Cardiac muscle cell (in vitro differentiated cells and primary cell): ENCODE measurements around the gene SMIM38. TPM values are rescaled to one million over a fixed set of nuclear protein-coding genes. Genes with fewer than 3 reads are reported as not detected.

Source experiments
- DNase-seq, 2 donors: peaks; one replicate each; pipeline versions ENCODE4 v3.0.0 to v3.0.0-alpha.2; 2010 to 2017; ENCODE audit warnings: low read depth in 1 of 2, low spot score in 1 of 2
- H3K27ac ChIP-seq: fragments of 200-600 bp; sonication (generic); 2 replicates; pipeline ENCODE4 v1.5.1; 2016
- H3K27me3 ChIP-seq: fragments of 200-600 bp; sonication (generic); 2 replicates; pipeline ENCODE4 v1.6.0; 2016; ENCODE audit warnings: control low read depth
- H3K36me3 ChIP-seq: fragments of 200-600 bp; sonication (generic); 2 replicates; pipeline ENCODE4 v1.5.1; 2016; ENCODE audit warnings: control low read depth
- H3K4me1 ChIP-seq: fragments of 200-600 bp; sonication (generic); 2 replicates; pipeline ENCODE4 v1.8.1; 2017; ENCODE audit warnings: low read depth, mild to moderate bottlenecking, mixed run types
- H3K4me3 ChIP-seq: fragments of 200-600 bp; sonication (generic); 2 replicates; pipeline ENCODE4 v1.5.1; 2016; ENCODE audit warnings: mild to moderate bottlenecking
- H3K9me3 ChIP-seq: fragments of 200-600 bp; sonication (generic); 2 replicates; pipeline ENCODE4 v1.5.1; 2017; ENCODE audit warnings: low read depth, mild to moderate bottlenecking, control low read depth
- polyA plus RNA-seq: library from polyadenylated mRNA; unstranded; fragments of >200 nt; fragmentation: Nextera tagmentation; extraction: Ambion mirVana; gene quantifications from 2 replicates; pipeline ENCODE4 v1.2.1, GENCODE V29; 2016
- total RNA-seq: library from RNA; depleted of rRNA; stranded (reverse); fragments of >200 nt; gene quantifications from 2 replicates; pipeline ENCODE4 v1.2.3, GENCODE V29; 2016
- TF ChIP-seq, protein P1 (sequence below): IDR thresholded peaks from 2 replicates; pipeline ENCODE4 v1.5.1; 2012; ENCODE audit warnings: low read depth, mild to moderate bottlenecking, low read length

The SMIM38 gene
- total and polyA plus RNA-seq, 2 experiments from 2014 or later, result 0.62 to 5.5 TPM

DNA sequence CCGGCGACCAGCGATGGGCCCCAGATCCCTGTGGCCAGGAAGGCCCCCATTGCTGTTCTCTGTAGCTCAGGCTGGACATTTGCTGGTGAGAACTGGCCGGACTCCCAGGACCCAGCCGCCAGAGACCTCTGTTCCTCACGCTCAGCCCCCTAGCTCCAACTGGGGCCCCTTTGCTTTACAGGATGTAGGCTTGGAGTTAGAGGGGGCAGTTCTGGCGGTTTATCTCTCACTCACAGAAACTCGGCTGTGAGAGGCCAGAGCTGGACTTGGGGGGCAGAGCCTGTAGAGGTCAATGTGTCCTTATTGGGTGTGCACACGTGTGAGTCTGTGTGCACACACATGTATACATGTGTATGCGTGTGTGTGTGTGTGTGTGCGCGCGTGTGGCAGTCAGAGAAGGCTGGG, 502 bp downstream of the SMIM38 start:
- H3K4me3 ChIP-seq, result no peak overlapping the region
- H3K4me1 ChIP-seq, result peaks cover 14% of the 10 kb centered on the region
- TF ChIP-seq, protein P1, sequence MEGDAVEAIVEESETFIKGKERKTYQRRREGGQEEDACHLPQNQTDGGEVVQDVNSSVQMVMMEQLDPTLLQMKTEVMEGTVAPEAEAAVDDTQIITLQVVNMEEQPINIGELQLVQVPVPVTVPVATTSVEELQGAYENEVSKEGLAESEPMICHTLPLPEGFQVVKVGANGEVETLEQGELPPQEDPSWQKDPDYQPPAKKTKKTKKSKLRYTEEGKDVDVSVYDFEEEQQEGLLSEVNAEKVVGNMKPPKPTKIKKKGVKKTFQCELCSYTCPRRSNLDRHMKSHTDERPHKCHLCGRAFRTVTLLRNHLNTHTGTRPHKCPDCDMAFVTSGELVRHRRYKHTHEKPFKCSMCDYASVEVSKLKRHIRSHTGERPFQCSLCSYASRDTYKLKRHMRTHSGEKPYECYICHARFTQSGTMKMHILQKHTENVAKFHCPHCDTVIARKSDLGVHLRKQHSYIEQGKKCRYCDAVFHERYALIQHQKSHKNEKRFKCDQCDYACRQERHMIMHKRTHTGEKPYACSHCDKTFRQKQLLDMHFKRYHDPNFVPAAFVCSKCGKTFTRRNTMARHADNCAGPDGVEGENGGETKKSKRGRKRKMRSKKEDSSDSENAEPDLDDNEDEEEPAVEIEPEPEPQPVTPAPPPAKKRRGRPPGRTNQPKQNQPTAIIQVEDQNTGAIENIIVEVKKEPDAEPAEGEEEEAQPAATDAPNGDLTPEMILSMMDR, result no peak
- H3K9me3 ChIP-seq, result no peaks in the 10 kb centered on the region
- H3K27ac ChIP-seq, result no peak overlapping the region
- H3K27me3 ChIP-seq, result no peaks in the 10 kb centered on the region
- peak in 1 of 2 donors; percentile 33 for DNase-seq
- H3K36me3 ChIP-seq, result no peaks in the 10 kb centered on the region

DNA sequence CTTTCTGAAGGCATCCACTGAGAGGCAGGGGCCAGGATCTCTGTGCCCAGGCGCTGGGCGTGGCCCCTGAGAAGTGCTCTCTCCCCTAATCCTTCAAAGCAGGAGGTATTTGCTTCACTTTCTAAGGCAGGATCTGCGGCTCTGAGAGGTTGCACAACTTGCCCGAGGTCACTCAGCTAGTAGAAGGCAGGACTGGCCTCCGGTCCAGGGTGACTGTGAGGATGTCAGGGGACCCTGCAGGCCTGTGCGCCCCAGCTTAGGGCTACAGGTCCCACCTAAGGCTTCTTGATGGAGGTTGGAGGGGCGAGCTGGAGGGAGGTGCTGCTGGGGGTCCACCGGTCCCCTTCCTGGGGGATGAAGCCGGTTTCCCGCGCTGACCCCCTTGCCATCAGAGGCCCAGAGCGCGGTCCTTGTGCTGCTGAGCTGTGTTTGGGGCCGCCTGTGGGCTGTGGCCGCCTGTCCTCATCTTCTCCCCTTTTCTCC, 979 bp downstream of the SMIM38 start:
- no peaks in the 10 kb centered on the region for H3K9me3 ChIP-seq
- DNase-seq, result peak in 1 of 2 donors; percentile 62
- H3K36me3 ChIP-seq, result no peaks in the 10 kb centered on the region
- TF ChIP-seq, protein P1, result no peak
- peaks cover 13% of the 10 kb centered on the region for H3K4me1 ChIP-seq
- H3K27me3 ChIP-seq, result no peaks in the 10 kb centered on the region
- H3K4me3 ChIP-seq, result no peak overlapping the region
- H3K27ac ChIP-seq, result no peak overlapping the region

DNA sequence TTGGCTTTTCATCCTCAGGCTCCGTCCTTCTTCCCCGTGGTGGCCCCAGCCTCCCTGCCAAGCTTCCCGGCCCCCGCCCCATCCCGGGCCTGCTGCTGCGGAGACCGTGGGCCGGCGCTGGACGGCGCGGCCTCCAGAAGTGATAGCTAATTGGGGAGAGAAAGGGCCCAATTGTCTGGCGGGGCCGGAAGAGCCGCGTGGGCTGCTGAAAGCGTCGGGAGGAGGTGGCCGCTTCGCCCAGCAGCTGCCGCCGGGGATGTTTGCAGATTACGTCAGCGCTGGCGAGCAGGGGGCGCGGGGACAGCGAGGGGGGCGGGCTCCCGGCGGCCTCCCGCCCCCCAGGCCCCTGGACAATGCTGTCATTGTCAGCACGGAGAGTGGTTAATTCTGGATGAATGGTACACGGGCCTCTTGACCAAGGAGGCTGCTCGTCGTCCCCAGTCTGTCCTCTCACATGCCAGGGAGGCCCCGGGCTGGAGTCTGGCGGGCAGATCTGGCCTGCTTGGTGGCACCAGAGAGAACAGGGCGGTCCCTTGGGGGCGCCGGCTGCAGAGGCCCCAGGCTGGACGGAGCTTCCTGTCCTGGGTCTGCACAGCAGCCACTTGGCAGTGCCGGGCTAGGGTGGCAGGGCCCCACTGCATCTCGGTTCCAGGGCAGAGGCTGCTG, 1.6 kb downstream of the SMIM38 start:
- TF ChIP-seq, protein P1, result no peak
- H3K4me1 ChIP-seq, result peaks cover 8% of the 10 kb centered on the region
- no peaks in the 10 kb centered on the region for H3K36me3 ChIP-seq
- H3K9me3 ChIP-seq, result no peaks in the 10 kb centered on the region
- no peak overlapping the region for H3K4me3 ChIP-seq
- no peaks in the 10 kb centered on the region for H3K27me3 ChIP-seq
- no peak overlapping the region for H3K27ac ChIP-seq
- DNase-seq, result peak in 1 of 2 donors; percentile 78

DNA sequence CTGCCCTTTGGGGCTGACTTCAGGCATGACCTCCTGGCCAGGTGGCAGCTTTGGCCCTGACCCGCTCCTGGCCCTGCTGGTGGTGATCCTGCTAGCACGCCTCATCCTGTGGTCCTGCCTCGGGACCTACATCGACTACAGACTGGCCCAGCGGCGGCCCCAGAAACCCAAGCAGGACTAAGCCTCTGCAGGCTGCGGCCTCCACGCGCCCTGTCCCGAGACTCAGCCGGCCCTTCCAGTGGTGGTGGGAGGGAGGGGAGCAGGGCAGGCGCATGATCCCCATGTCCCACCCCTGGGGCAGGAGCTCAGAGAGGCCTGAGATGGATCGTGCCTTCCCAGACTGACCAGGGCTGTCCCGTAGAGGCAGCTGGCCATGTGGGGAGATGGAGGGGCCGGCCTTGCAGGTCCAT, 2.1 kb downstream of the SMIM38 start:
- DNase-seq, result no peak
- H3K4me1 ChIP-seq, result peaks cover 2% of the 10 kb centered on the region
- TF ChIP-seq, protein P1, result no peak
- no peaks in the 10 kb centered on the region for H3K27me3 ChIP-seq
- no peak overlapping the region for H3K4me3 ChIP-seq
- no peaks in the 10 kb centered on the region for H3K9me3 ChIP-seq
- H3K36me3 ChIP-seq, result no peaks in the 10 kb centered on the region
- no peak overlapping the region for H3K27ac ChIP-seq

DNA sequence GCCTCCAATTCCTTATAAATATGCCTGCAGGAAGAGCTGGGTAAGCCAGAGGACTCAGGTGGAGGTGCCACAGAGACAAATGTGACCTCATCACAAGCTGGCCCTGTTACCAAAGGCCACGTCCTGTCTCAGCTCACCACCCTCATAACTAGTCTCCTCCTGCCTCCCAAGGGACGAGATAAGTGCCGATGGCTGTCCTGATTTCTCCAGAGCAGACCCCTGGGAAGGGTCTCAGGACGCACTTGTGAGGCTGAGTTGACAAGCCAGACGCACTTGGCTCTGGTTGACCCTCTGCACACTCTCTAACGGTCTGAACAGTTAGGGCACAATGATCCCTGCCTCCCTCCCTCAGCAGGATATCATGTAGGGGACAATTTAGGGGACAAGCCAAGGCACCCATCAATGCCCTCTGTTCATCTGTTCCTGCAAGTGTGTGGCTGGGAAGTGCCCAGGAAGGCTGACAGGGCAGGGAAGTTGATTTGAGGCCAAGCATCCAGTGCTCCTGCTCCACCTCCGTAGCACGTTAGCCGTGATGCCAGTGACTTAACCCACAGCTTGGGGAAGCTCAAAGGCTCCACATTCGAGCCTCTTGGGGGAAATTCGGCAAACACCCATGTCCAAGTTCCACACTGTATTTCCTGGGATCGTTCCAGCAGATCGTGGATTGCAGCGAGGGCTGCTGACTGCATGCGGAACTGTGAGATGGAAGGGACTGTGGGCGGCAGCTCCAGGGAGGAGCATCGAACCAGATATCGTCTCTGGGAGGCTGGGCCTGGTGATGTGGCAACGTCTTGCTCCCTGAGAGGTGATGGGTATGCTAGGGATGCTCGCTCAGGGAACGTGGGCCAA, 2.8 kb downstream of the SMIM38 start:
- TF ChIP-seq, protein P1, result no peak
- Histone ChIP-seq H3K36me3 (no peaks in the 10 kb centered on the region), H3K27me3 (no peaks in the 10 kb centered on the region), H3K4me1 (no peaks in the 10 kb centered on the region), H3K9me3 (no peaks in the 10 kb centered on the region), H3K4me3 (no peak overlapping the region), H3K27ac (no peak overlapping the region)
- no peak for DNase-seq
